GM06990 (cell line): Measurements from ENCODE around the gene ATP1A4.

Source experiments
- DNase-seq: peaks from one replicate; pipeline ENCODE4 v3.0.0-alpha.2; 2011; ENCODE audit not compliant: insufficient read length; ENCODE audit errors: extremely low read depth
- H3K27me3 ChIP-seq: replicated peaks from 2 replicates; pipeline ENCODE4 v1.6.0; 2011; ENCODE audit warnings: low read length; ENCODE audit not compliant: control insufficient read depth, insufficient read depth
- H3K36me3 ChIP-seq: 2 replicates; pipeline ENCODE4 v1.5.1; 2011; ENCODE audit warnings: low read length; ENCODE audit not compliant: control insufficient read depth, insufficient read depth
- H3K4me3 ChIP-seq: replicated peaks from 2 replicates; pipeline ENCODE4 v1.5.1; 2011; ENCODE audit warnings: low read depth, mild to moderate bottlenecking, control low read depth, low read length
- TF ChIP-seq, protein P1 (sequence below): IDR thresholded peaks from 2 replicates; pipeline ENCODE4 v1.5.1; 2011; ENCODE audit warnings: low read length, control low read depth, mild to moderate bottlenecking, inconsistent platforms; ENCODE audit not compliant: insufficient read depth, poor library complexity, severe bottlenecking

Gene ATP1A4

DNA sequence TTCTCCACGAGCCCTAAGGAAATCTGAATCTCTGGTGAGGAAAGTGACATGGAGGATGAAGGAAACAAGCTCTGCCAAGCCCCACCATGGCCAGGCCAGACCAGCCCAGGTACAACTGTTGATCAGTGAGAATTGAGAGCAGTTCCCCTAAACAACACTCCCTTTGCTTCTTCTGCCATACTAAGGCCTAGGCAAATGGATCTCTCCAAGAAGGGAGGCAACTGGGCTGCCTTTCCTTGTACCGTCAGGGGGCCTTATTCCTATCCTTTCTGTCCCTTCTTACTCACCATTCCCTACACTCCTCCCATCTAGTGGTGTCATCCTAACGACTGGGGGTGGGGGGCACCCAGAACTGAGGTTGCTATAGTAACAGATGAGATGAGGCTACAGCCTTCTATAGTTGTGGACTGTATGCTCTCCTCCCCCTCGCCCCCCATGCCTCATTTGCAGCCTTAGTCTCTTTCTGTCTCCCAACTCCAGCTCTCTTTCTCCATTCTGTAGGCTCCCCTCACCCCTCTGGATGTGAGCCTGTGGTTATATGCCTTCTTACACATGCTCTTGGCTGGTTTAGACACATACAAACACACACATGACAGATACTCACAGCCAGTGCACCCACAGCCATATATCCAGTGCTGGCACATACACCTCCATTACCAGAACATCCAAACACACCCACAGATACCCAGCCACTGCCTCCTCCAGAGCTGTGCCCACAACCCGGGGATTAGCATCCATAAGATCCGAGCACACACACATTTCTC is 57.3 kb downstream of the ATP1A4 start:
- H3K36me3 ChIP-seq, result peaks cover 43% of the 10 kb centered on the region

DNA sequence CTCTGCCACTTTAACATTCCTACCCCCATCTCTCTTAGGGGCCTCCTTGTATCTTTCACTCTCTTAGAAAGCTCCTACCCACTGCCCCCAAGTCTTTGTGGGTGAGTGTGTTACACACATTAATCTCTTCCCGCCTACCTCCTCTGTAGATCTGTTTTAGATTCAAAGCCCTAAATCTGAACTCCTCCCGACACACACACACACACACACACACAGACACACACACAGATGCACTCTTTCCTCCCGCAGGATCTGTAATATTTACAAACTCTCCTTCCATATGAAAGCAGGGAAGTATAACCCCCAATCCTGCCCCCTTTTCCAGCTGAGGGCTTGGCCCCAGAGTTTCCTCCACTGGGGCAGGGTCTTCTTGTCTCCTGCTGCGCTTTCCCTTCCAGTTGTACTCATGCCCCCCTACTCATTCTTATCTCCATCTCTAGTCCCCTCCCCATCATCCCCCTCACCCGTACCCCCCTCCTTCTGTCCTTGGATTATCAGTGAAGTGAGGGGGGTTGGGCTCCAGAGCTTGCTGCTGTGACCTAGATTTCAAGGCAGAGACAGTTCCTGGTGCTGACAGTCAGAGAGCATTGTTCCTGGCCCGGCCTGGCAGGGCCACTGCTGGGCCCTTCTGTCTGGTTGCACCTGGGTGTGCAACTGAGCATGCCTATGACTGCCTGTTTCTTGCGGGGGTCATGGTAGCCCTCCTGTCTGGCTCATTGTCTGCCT is 58.1 kb downstream of the ATP1A4 start:
- Histone ChIP-seq H3K27me3 (no peaks in the 10 kb centered on the region), H3K4me3 (no peak overlapping the region), H3K36me3 (peaks cover 46% of the 10 kb centered on the region)
- DNase-seq, result no peak
- TF ChIP-seq, protein P1, sequence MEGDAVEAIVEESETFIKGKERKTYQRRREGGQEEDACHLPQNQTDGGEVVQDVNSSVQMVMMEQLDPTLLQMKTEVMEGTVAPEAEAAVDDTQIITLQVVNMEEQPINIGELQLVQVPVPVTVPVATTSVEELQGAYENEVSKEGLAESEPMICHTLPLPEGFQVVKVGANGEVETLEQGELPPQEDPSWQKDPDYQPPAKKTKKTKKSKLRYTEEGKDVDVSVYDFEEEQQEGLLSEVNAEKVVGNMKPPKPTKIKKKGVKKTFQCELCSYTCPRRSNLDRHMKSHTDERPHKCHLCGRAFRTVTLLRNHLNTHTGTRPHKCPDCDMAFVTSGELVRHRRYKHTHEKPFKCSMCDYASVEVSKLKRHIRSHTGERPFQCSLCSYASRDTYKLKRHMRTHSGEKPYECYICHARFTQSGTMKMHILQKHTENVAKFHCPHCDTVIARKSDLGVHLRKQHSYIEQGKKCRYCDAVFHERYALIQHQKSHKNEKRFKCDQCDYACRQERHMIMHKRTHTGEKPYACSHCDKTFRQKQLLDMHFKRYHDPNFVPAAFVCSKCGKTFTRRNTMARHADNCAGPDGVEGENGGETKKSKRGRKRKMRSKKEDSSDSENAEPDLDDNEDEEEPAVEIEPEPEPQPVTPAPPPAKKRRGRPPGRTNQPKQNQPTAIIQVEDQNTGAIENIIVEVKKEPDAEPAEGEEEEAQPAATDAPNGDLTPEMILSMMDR, result no peak

More for the DNA sequence above, 57.3 kb downstream of the ATP1A4 start:
- Histone ChIP-seq H3K27me3 (no peaks in the 10 kb centered on the region), H3K4me3 (no peak overlapping the region)
- DNase-seq, result no peak
- TF ChIP-seq, protein P1, result no peak

DNA sequence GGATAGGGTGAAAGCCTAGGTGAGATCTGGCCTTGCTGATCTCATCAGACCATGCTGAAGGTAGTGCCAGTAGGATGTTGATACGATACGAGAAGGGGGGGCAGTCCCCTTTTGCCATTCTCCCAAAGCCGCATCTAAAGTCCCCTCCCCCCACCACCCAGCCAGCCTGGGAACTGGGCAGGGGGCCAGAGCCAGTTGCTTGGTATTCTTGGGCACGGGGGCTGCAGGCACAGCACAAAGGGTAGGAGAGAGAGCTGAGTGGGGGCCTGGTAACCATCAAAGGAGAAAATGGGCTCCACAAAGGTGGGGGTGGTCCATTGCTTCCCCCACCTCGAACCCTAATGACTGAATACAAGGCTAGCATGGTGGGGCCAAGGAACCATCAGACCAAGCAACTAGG is 59.2 kb downstream of the ATP1A4 start:
- Histone ChIP-seq H3K4me3 (no peak overlapping the region), H3K27me3 (no peaks in the 10 kb centered on the region), H3K36me3 (peaks cover 53% of the 10 kb centered on the region)
- TF ChIP-seq, protein P1, result no peak
- no peak for DNase-seq

DNA sequence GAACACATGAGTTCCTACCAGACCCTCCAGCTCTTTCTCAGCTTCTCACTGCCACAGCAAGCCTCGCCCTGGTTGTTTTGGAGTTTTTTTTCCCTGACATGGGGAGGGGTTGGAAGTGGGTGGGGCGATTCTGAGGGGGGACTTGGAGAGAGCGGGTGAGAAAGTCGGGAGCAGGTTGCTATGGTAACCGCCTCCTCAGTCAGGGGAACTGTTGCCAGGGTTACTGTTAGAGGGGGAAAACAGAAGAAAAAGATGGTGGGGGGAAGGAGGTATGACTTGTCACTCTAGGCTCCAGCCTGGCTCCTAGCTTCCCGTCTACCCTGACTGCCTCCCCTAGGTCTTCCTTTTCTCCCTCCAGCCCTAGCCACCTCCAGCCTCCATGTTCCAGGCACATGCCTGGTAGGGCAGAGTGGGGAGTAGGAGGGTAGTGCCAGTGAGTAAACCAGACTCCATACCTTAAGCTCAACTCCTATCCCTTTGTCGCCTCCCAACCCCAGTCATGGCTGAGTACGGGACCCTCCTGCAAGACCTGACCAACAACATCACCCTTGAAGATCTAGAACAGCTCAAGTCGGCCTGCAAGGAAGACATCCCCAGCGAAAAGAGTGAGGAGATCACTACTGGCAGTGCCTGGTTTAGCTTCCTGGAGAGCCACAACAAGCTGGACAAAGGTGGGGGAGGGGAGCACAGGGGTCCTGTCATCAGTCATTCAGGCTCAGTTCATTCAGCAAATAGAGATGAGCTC is 59.8 kb downstream of the ATP1A4 start:
- Histone ChIP-seq H3K27me3 (no peaks in the 10 kb centered on the region), H3K36me3 (peaks cover 56% of the 10 kb centered on the region), H3K4me3 (no peak overlapping the region)
- no peak for DNase-seq
- TF ChIP-seq, protein P1, result no peak

DNA sequence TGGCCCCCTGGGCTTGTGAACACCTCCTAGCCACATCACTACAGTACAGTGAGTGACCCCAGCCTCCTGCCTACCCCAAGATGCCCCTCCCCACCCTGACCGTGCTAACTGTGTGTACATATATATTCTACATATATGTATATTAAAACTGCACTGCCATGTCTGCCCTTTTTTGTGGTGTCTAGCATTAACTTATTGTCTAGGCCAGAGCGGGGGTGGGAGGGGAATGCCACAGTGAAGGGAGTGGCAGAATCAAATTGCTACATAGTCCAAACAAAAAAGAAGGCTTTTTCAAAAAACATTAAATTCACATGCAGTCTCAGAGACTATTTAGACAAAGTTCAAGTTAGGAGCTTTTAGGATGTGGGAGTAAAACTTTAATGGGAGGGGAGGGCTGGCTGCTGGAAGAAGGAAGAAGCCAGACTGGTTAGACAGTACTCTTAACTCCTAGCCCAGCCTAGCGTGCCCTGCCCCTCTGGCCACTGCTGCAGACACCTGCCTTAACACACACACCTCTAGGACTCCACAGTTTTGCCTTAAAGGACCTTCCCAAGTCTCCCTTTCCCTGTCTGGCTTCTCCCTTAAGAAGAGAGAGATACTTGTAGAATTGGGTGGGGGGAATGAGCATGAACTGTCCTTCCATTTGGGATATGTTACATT is 63.2 kb downstream of the ATP1A4 start:
- no peaks in the 10 kb centered on the region for H3K27me3 ChIP-seq
- H3K36me3 ChIP-seq, result peaks cover 56% of the 10 kb centered on the region
- no peak overlapping the region for H3K4me3 ChIP-seq
- DNase-seq, result no peak
- TF ChIP-seq, protein P1, result no peak
